Liver (tissue), 9 donors: Measurements from ENCODE around the gene FRMPD4. TPM values are rescaled to one million over a fixed set of nuclear protein-coding genes. Genes with fewer than 3 reads are reported as not detected.

Source experiments
- DNase-seq: peaks from one replicate; pipeline ENCODE4 v3.0.0-alpha.2; 2017; ENCODE audit warnings: low spot score
- H3K27ac ChIP-seq, 2 donors: one replicate each; pipeline ENCODE4 v1.7.0; 2013; ENCODE audit warnings: inconsistent platforms in 2 of 2, low read length in 2 of 2, control low read depth in 1 of 2, low read depth in 1 of 2, mild to moderate bottlenecking in 1 of 2
- H3K27me3 ChIP-seq, 4 donors: one replicate each; pipeline versions ENCODE4 v1.6.1 to v1.7.0; 2013; ENCODE audit warnings: low read length in 3 of 4, inconsistent platforms in 1 of 4, mild to moderate bottlenecking in 1 of 4, moderate library complexity in 1 of 4; ENCODE audit not compliant: control insufficient read depth in 4 of 4, insufficient read depth in 4 of 4
- H3K36me3 ChIP-seq, 4 donors: one replicate each; pipeline versions ENCODE4 v1.6.1 to v1.7.0; 2013; ENCODE audit warnings: low read length in 3 of 4, mild to moderate bottlenecking in 3 of 4, low read depth in 1 of 4, moderate library complexity in 1 of 4; ENCODE audit not compliant: control insufficient read depth in 4 of 4, insufficient read depth in 3 of 4
- H3K4me1 ChIP-seq, 4 donors: one replicate each; pipeline versions ENCODE4 v1.6.1 to v1.7.0; 2013; ENCODE audit warnings: low read length in 3 of 4, mild to moderate bottlenecking in 3 of 4, moderate library complexity in 1 of 4; ENCODE audit not compliant: control insufficient read depth in 4 of 4, insufficient read depth in 4 of 4
- H3K4me3 ChIP-seq, 3 donors: one replicate each; pipeline versions ENCODE4 v1.6.1 to v1.7.0; 2013; ENCODE audit warnings: low read length in 3 of 3, control low read depth in 1 of 3, low read depth in 1 of 3, mild to moderate bottlenecking in 1 of 3
- H3K9ac ChIP-seq, 2 donors: one replicate each; pipeline ENCODE4 v1.7.0; 2013; ENCODE audit warnings: low read length in 2 of 2, mild to moderate bottlenecking in 2 of 2, moderate library complexity in 2 of 2, control low read depth in 1 of 2, low read depth in 1 of 2
- H3K9me3 ChIP-seq, 4 donors: one replicate each; pipeline versions ENCODE4 v1.6.1 to v1.7.0; 2013; ENCODE audit warnings: low read length in 3 of 4; ENCODE audit not compliant: control insufficient read depth in 4 of 4
- ATF3 ChIP-seq: IDR thresholded peaks from 2 replicates; pipeline ENCODE4 v1.6.1; 2016; ENCODE audit warnings: antibody characterized with exemption
- CTCF ChIP-seq: fragments of 150-350 bp; IDR thresholded peaks from 2 replicates; pipeline ENCODE4 v1.5.1; 2017; ENCODE audit warnings: improper control_type of control experiment, low read depth, low read length; ENCODE audit not compliant: missing input control
- EGR1 ChIP-seq, 2 donors: IDR thresholded peaks; 2 replicates each; pipeline ENCODE4 v1.6.1; 2016 to 2018; ENCODE audit warnings: antibody characterized with exemption in 2 of 2, low read depth in 2 of 2
- FOXA1 ChIP-seq: IDR thresholded peaks from 2 replicates; pipeline ENCODE4 v1.6.1; 2016; ENCODE audit warnings: antibody characterized with exemption
- FOXA2 ChIP-seq: IDR thresholded peaks from 2 replicates; pipeline ENCODE4 v1.6.1; 2016; ENCODE audit warnings: antibody characterized with exemption
- GABPA ChIP-seq, 2 donors: IDR thresholded peaks in 1 of 2; conservative IDR thresholded peaks in 1 of 2; 2 replicates each; pipeline ENCODE4 v1.6.1; 2016; ENCODE audit warnings: antibody characterized with exemption in 2 of 2, mild to moderate bottlenecking in 1 of 2, moderate library complexity in 1 of 2
- HNF4A ChIP-seq, 2 donors: conservative IDR thresholded peaks; 2 replicates each; pipeline ENCODE4 v1.6.1; 2016; ENCODE audit warnings: antibody characterized with exemption in 2 of 2, mild to moderate bottlenecking in 2 of 2
- HNF4G ChIP-seq: IDR thresholded peaks from 2 replicates; pipeline ENCODE4 v1.6.1; 2016; ENCODE audit warnings: antibody characterized with exemption
- JUND ChIP-seq, 2 donors: IDR thresholded peaks; 2 replicates each; pipeline ENCODE4 v1.6.1; 2016; ENCODE audit warnings: antibody characterized with exemption in 2 of 2
- NR2F2 ChIP-seq: IDR thresholded peaks from 2 replicates; pipeline ENCODE4 v1.6.1; 2016; ENCODE audit warnings: antibody characterized with exemption
- RAD21 ChIP-seq, 2 donors: IDR thresholded peaks; 2 replicates each; pipeline ENCODE4 v1.6.1; 2016; ENCODE audit warnings: antibody characterized with exemption in 2 of 2, mild to moderate bottlenecking in 2 of 2
- RXRA ChIP-seq, 2 donors: IDR thresholded peaks; 2 replicates each; pipeline ENCODE4 v1.6.1; 2017 to 2018; ENCODE audit warnings: antibody characterized with exemption in 2 of 2, mild to moderate bottlenecking in 1 of 2
- SP1 ChIP-seq: IDR thresholded peaks from 2 replicates; pipeline ENCODE4 v1.6.1; 2018; ENCODE audit warnings: antibody characterized with exemption, mild to moderate bottlenecking
- TAF1 ChIP-seq: conservative IDR thresholded peaks from 2 replicates; pipeline ENCODE4 v1.6.1; 2016; ENCODE audit warnings: antibody characterized with exemption, mild to moderate bottlenecking
- YY1 ChIP-seq: IDR thresholded peaks from 2 replicates; pipeline ENCODE4 v1.6.1; 2016; ENCODE audit warnings: antibody characterized with exemption, mild to moderate bottlenecking
- WGBS: extraction: QIAGEN DNeasy Blood & Tissue Kit; methylation state at CpG from one replicate; pipeline ENCODE4 v1.1.7; 2013; 5-methylcytosine and 5-hydroxymethylcytosine counted together
- polyA plus RNA-seq, 2 donors: library from polyadenylated mRNA; stranded (reverse) in 1 of 2; unstranded in 1 of 2; fragments of 200-250 nt in 1 of 2; fragments of >200 nt in 1 of 2; fragmentation: Nextera tagmentation in 1 of 2; extraction: Ambion mirVana in 1 of 2; gene quantifications; one replicate each; pipeline versions ENCODE4 v1.2.1 to v1.2.3, GENCODE V29; 2013 to 2015
- total RNA-seq, 2 donors: library from RNA; depleted of rRNA; stranded (reverse); fragments of >200 nt; gene quantifications; one replicate each; pipeline ENCODE4 v1.2.3, GENCODE V29; 2014
- TF ChIP-seq, protein P1 (sequence below): IDR thresholded peaks from 2 replicates; pipeline ENCODE4 v1.6.1; 2016; ENCODE audit warnings: antibody characterized with exemption, mild to moderate bottlenecking
- TF ChIP-seq, protein P2 (sequence below): IDR thresholded peaks from 2 replicates; pipeline ENCODE4 v1.6.1; 2016; ENCODE audit warnings: antibody characterized with exemption
- TF ChIP-seq, protein P3 (sequence below): IDR thresholded peaks from 2 replicates; pipeline ENCODE4 v1.6.1; 2016; ENCODE audit warnings: antibody characterized with exemption
- donor health status: healthy.
- donor health status: healthy.
- donor health status: healthy.
- donor health status: healthy.
- donor health status: healthy.

The FRMPD4 gene
- total and polyA plus RNA-seq, 4 donors, result 0.01 to 0.08 (median 0.03) TPM; not detected in 1

GRCh38 chrX:12210196-12210815 is 72.0 kb downstream of the FRMPD4 start (continued):
- TF ChIP-seq, protein P1, sequence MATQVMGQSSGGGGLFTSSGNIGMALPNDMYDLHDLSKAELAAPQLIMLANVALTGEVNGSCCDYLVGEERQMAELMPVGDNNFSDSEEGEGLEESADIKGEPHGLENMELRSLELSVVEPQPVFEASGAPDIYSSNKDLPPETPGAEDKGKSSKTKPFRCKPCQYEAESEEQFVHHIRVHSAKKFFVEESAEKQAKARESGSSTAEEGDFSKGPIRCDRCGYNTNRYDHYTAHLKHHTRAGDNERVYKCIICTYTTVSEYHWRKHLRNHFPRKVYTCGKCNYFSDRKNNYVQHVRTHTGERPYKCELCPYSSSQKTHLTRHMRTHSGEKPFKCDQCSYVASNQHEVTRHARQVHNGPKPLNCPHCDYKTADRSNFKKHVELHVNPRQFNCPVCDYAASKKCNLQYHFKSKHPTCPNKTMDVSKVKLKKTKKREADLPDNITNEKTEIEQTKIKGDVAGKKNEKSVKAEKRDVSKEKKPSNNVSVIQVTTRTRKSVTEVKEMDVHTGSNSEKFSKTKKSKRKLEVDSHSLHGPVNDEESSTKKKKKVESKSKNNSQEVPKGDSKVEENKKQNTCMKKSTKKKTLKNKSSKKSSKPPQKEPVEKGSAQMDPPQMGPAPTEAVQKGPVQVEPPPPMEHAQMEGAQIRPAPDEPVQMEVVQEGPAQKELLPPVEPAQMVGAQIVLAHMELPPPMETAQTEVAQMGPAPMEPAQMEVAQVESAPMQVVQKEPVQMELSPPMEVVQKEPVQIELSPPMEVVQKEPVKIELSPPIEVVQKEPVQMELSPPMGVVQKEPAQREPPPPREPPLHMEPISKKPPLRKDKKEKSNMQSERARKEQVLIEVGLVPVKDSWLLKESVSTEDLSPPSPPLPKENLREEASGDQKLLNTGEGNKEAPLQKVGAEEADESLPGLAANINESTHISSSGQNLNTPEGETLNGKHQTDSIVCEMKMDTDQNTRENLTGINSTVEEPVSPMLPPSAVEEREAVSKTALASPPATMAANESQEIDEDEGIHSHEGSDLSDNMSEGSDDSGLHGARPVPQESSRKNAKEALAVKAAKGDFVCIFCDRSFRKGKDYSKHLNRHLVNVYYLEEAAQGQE, result no peak
- TF ChIP-seq HNF4A (conservative IDR thresholded peaks at IDR 0.05) (no peak), RXRA (IDR thresholded peaks at IDR 0.05) (no peak), SP1 (no peak)

DNA sequence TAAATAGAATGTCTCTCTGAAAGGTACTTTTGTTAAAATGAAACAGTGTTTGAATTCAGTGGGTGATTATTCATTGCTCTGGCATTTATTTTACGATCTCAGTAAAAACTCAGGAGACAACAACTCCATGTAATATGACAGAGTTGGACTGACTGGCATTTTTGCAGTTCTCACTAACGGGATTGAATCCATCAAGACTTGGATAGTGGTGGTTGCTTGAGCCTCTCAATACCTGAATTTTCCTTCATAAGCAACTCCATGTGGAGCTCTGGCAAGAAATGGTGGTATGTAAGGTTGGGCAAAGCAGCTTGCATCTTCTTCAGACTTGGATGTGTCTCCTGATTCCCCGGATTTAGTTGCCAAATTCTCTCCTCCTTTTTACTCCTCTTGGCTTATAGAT is 72.7 kb downstream of the FRMPD4 start:
- DNase-seq, result no peak
- H3K27me3 ChIP-seq, result peaks cover 0 to 2% (median 0%) of the 10 kb centered on the region in 4 donors
- peaks cover 0 to 2% (median 0%) of the 10 kb centered on the region in 4 donors for H3K9me3 ChIP-seq
- no peak overlapping the region for H3K27ac ChIP-seq
- WGBS, result 54% methylated on average over 3 of the region's 3 CpGs
- H3K9ac ChIP-seq, result no peak overlapping the region
- no peaks in the 10 kb centered on the region for H3K4me1 ChIP-seq
- H3K4me3 ChIP-seq, result no peak overlapping the region
- TF ChIP-seq, protein P1, result no peak
- TF ChIP-seq HNF4A (conservative IDR thresholded peaks at IDR 0.05) (no peak), TAF1 (no peak), RAD21 (IDR thresholded peaks at IDR 0.05) (no peak), FOXA1 (no peak), YY1 (no peak), FOXA2 (no peak), HNF4G (no peak), ATF3 (no peak), JUND (IDR thresholded peaks at IDR 0.05) (no peak), EGR1 (IDR thresholded peaks at IDR 0.05; ENCODE audit: low read depth in 2 of 2) (no peak), SP1 (no peak), CTCF (no peak), RXRA (IDR thresholded peaks at IDR 0.05) (no peak), GABPA (IDR thresholded peaks at IDR 0.05 in 1 of 2, conservative IDR thresholded peaks at IDR 0.05 in 1 of 2) (no peak), NR2F2 (no peak)
- TF ChIP-seq, protein P2, sequence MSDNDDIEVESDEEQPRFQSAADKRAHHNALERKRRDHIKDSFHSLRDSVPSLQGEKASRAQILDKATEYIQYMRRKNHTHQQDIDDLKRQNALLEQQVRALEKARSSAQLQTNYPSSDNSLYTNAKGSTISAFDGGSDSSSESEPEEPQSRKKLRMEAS, result no peak
- TF ChIP-seq, protein P3, sequence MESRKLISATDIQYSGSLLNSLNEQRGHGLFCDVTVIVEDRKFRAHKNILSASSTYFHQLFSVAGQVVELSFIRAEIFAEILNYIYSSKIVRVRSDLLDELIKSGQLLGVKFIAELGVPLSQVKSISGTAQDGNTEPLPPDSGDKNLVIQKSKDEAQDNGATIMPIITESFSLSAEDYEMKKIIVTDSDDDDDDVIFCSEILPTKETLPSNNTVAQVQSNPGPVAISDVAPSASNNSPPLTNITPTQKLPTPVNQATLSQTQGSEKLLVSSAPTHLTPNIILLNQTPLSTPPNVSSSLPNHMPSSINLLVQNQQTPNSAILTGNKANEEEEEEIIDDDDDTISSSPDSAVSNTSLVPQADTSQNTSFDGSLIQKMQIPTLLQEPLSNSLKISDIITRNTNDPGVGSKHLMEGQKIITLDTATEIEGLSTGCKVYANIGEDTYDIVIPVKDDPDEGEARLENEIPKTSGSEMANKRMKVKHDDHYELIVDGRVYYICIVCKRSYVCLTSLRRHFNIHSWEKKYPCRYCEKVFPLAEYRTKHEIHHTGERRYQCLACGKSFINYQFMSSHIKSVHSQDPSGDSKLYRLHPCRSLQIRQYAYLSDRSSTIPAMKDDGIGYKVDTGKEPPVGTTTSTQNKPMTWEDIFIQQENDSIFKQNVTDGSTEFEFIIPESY, result no peak
- no peaks in the 10 kb centered on the region for H3K36me3 ChIP-seq
